K562 (cell line): ENCODE results near the gene TMEM176A. TPM values are rescaled to one million over a fixed set of nuclear protein-coding genes. Genes with fewer than 3 reads are reported as not detected.
A peak's percentile ranks its signal among the peaks of the same experiment; 100 is the strongest.

Experiments
- ARHGAP35 ChIP-seq: fragments of 450-650 bp; IDR thresholded peaks from 2 replicates; pipeline ENCODE4 v1.6.1; 2018; ENCODE audit not compliant: partially characterized antibody
- CC2D1A ChIP-seq: fragments of 450-650 bp; IDR thresholded peaks from 2 replicates; pipeline ENCODE4 v1.6.1; 2017; ENCODE audit warnings: mild to moderate bottlenecking
- DPF2 ChIP-seq: fragments of 450-650 bp; IDR thresholded peaks from 2 replicates; pipeline ENCODE4 v1.6.1; 2016
- FOXJ2 ChIP-seq: fragments of 200-800 bp; sonication (Bioruptor generic); IDR thresholded peaks from 2 replicates; pipeline ENCODE4 v1.6.1; 2016; ENCODE audit warnings: missing genetic modification characterization, missing compliant biosample characterization
- GATA2 ChIP-seq: sonication (generic); formaldehyde crosslinking; IDR thresholded peaks from 2 replicates; pipeline ENCODE4 v1.4.0; 2020; ENCODE audit warnings: mild to moderate bottlenecking, missing genetic modification reagents
- KAT7 ChIP-seq: sonication (generic); formaldehyde crosslinking; IDR thresholded peaks from 2 replicates; pipeline ENCODE4 v1.8.0; 2022; ENCODE audit warnings: missing genetic modification reagents, mild to moderate bottlenecking, borderline replicate concordance
- KLF6 ChIP-seq: fragments of 250-450 bp; sonication (Bioruptor Pico); IDR thresholded peaks from 2 replicates; pipeline ENCODE4 v1.4.0; 2020; ENCODE audit warnings: mild to moderate bottlenecking, moderate library complexity, borderline replicate concordance
- NR2C2 ChIP-seq, 2 experiments: fragments of 200-800 bp in 1 of 2; sonication (Bioruptor generic) in 1 of 2; sonication (generic) in 1 of 2; formaldehyde crosslinking in 1 of 2; IDR thresholded peaks; 2 replicates each; pipeline versions ENCODE4 v1.6.1 to v1.8.0; 2016 to 2022; ENCODE audit warnings: mild to moderate bottlenecking in 1 of 2, missing compliant biosample characterization in 1 of 2, missing genetic modification characterization in 1 of 2, missing genetic modification reagents in 1 of 2
- POLR2A ChIP-seq: fragments of 450-650 bp; conservative IDR thresholded peaks from 2 replicates; pipeline ENCODE4 v1.6.1; 2016
- PYGO2 ChIP-seq: fragments of 450-650 bp; IDR thresholded peaks from 2 replicates; pipeline ENCODE4 v1.6.1; 2016; ENCODE audit warnings: mild to moderate bottlenecking, missing genetic modification characterization, moderate library complexity, missing compliant biosample characterization
- RBM39 ChIP-seq: fragments of 200-400 bp; formaldehyde crosslinking; optimal IDR thresholded peaks from 2 replicates; pipeline ENCODE3; 2018; ENCODE audit warnings: low read depth, low read length
- TAF15 ChIP-seq: fragments of 200-400 bp; formaldehyde crosslinking; IDR thresholded peaks from 2 replicates; pipeline ENCODE4 v1.6.1; 2017; ENCODE audit warnings: mild to moderate bottlenecking, low read depth, low read length, moderate library complexity
- TCF3 ChIP-seq: sonication (generic); formaldehyde crosslinking; IDR thresholded peaks from 2 replicates; pipeline ENCODE4 v1.4.0; 2020; ENCODE audit warnings: mild to moderate bottlenecking, missing genetic modification reagents
- TEAD4 ChIP-seq, 2 experiments: sonication (generic) in 1 of 2; formaldehyde crosslinking in 1 of 2; IDR thresholded peaks; 2 replicates each; pipeline versions ENCODE4 v1.6.1 to v1.8.0; 2012 to 2022; ENCODE audit warnings: borderline replicate concordance in 1 of 2, inconsistent platforms in 1 of 2, low read length in 1 of 2, mild to moderate bottlenecking in 1 of 2, missing genetic modification reagents in 1 of 2
- ZBTB5 ChIP-seq: fragments of 450-650 bp; IDR thresholded peaks from 2 replicates; pipeline ENCODE4 v1.6.1; 2017; ENCODE audit warnings: antibody characterized with exemption
- ZBTB7A ChIP-seq: IDR thresholded peaks from 2 replicates; pipeline ENCODE4 v1.6.1; 2011; ENCODE audit warnings: low read depth, mild to moderate bottlenecking, low read length, moderate library complexity, borderline replicate concordance; ENCODE audit not compliant: control insufficient read depth
- ZEB2 ChIP-seq: fragments of 450-650 bp; IDR thresholded peaks from 2 replicates; pipeline ENCODE4 v1.6.1; 2016
- ZNF133 ChIP-seq: fragments of 250-450 bp; sonication (Bioruptor Pico); IDR thresholded peaks from 2 replicates; pipeline ENCODE4 v1.4.0; 2020; ENCODE audit warnings: mild to moderate bottlenecking
- ZNF253 ChIP-seq: fragments of 250-450 bp; sonication (Bioruptor Pico); conservative IDR thresholded peaks from 2 replicates; pipeline ENCODE4 v1.6.1; 2021; ENCODE audit warnings: mild to moderate bottlenecking
- ZNF507 ChIP-seq: conservative IDR thresholded peaks from 2 replicates; pipeline ENCODE4 v1.6.1; 2017; ENCODE audit warnings: missing genetic modification characterization, missing compliant biosample characterization
- ZNF764 ChIP-seq: fragments of 250-450 bp; sonication (Bioruptor Pico); IDR thresholded peaks from 2 replicates; pipeline ENCODE4 v1.4.0; 2020; ENCODE audit warnings: low read depth, mild to moderate bottlenecking, moderate library complexity
- polyA plus RNA-seq, 8 experiments: library from polyadenylated mRNA; depleted of rRNA in 4 of 8; stranded (reverse) in 5 of 8; unstranded in 3 of 8; fragments of >200 nt; fragmentation: Nextera tagmentation in 2 of 8; fragmentation: Illumina TruSeq in 1 of 8; extraction: Ambion mirVana in 2 of 8; extraction: Trizol in 1 of 8; gene quantifications; 2 replicates each; pipeline versions ENCODE4 v1.2.1 to v1.2.3, GENCODE V29; 2011 to 2014; ENCODE audit warnings: inconsistent platforms in 1 of 8, missing spikeins in 1 of 8
- total RNA-seq, 7 experiments: library from RNA; depleted of rRNA in 6 of 7; stranded (reverse); fragments of >200 nt in 6 of 7; fragmentation: Illumina TruSeq in 2 of 7; extraction: Trizol in 2 of 7; gene quantifications; 2 replicates each; pipeline versions ENCODE4 v1.2.1 to v1.2.3, GENCODE V29; 2011 to 2021; ENCODE audit warnings: low replicate concordance in 1 of 7
- TF ChIP-seq, protein P1 (sequence below): sonication (generic); formaldehyde crosslinking; IDR thresholded peaks from 2 replicates; pipeline ENCODE4 v1.8.1; 2023; ENCODE audit warnings: mild to moderate bottlenecking, missing genetic modification reagents

TMEM176A gene
- total and polyA plus RNA-seq, 9 of the 15 experiments (the other 6 are each of a cell fraction or from before 2014, with no cell fraction given), result 0.31 TPM; not detected in 8

DNA sequence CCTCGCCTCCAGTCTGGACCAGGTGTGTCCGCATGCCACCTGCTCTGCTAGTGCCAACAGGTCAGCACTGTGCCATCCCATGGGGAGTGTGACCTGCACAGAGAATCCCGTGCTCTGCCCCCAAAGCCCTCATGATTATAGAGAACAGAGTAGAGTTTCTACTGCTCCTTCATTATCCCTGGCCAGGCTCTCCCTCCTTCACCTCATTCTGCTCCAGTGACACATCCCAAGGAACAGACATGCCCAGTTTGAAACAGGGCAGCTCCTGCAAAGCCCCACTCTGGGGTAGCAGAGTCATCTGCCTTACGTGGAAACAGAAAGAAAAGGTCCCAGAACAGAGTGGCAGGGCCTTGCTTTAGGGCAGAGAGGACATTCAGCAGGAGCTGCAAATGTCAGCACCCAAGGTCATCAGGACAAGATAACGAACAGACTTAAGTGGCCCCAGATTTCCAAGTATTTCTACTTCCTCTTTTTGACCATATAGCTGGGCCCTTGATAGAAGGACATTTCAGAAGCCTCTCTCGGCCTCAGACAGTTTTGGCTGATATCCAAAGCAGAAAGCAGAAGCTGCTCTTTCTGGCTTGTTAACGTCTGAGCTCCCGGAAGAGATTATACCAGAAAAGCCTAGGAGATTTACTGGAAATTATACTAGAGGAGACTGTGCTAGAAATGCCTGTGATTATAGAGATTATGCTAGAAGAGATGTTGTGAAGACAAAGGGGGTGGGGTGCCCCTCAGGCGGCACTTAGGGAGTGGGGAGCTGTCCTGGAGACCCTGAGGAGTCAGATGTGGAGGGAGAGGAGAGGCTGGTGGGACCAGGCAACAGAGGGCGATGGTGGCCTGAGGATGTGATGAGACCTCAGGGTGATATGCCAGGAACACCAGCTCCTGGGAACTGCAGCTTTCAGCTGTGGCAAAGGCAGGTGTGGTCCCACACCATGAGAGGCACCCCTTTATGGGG is 13.0 kb upstream of the TMEM176A start (continued):
- TF ChIP-seq CC2D1A (peak; percentile 28; the same call in 1 of the 2 replicates), KAT7 (CRISPR knock-in tag) (no peak), RBM39 (no peak), ZNF253 (no peak), POLR2A (no peak), KLF6 (no peak), ARHGAP35 (no peak), TEAD4 (IDR thresholded peaks at IDR 0.05; ENCODE audit: low read length) (peak; percentile 84), TEAD4 (CRISPR knock-in tag; IDR thresholded peaks at IDR 0.05; ENCODE audit: borderline replicate concordance) (no peak), ZBTB7A (no peak), ZNF764 (no peak), ZEB2 (peak; percentile 86), TCF3 (CRISPR knock-in tag) (peak; percentile 62), ZNF133 (no peak), DPF2 (peak; percentile 83), TAF15 (no peak), ZBTB5 (no peak), FOXJ2 (tag) (no peak), GATA2 (CRISPR knock-in tag) (peak; percentile 81), PYGO2 (tag) (no peak), NR2C2 (CRISPR knock-in tag; IDR thresholded peaks at IDR 0.05) (no peak), NR2C2 (tag; IDR thresholded peaks at IDR 0.05) (peak; percentile 74), ZNF507 (no peak)
- TF ChIP-seq, protein P1, sequence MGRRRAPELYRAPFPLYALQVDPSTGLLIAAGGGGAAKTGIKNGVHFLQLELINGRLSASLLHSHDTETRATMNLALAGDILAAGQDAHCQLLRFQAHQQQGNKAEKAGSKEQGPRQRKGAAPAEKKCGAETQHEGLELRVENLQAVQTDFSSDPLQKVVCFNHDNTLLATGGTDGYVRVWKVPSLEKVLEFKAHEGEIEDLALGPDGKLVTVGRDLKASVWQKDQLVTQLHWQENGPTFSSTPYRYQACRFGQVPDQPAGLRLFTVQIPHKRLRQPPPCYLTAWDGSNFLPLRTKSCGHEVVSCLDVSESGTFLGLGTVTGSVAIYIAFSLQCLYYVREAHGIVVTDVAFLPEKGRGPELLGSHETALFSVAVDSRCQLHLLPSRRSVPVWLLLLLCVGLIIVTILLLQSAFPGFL (CRISPR knock-in tag), result 0 out of 2 replicates have a peak, but pooled peaks have one; percentile 56
